Measurements from ENCODE around the gene TMEM185B.
"Not testable (repeated sequence)": the region's sequence is repeated elsewhere in the genome, so short reads cannot be mapped to it uniquely, and the experiment has no call there.

TMEM185B gene

DNA sequence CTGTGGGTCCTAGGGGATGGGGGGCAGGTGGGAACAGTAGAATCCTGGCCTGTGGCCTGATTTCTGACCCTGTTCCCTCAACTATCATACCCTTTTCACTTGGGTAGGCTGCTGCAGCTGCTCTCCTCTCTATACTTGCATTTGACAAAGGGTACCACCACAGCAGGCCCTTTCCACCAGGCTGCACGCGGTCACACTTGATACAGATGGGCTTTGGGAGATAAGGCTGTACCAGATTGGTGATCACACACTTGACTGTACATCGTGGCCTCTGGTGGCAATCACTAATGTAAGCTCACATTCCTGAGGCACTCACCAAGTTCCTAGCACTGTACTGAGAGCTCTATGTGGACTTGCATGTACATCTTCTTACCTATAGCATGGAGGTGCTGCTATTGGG, 27.9 kb upstream of the TMEM185B start:
- no peak for DNase-seq

DNA sequence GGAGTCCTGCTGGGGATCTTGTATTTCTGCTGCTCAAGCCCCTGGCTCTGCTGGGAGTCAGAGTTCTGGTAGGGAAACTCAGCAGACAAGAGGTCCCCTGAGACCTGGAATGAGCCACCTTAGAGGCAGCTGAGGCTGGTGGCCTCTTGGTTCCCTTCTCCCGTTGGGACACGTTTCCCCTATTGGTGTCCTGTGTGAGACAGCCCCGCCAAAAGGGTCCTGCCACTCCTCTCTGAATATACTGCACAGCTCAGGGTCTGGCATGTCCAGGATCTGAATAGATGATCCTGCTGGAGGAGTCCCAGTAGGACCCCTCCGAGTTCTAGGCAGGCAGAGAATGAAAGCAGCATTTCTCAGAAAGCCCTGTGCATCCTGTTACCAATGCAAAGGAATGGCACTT, 27.4 kb upstream of the TMEM185B start:
- no peak for DNase-seq

DNA sequence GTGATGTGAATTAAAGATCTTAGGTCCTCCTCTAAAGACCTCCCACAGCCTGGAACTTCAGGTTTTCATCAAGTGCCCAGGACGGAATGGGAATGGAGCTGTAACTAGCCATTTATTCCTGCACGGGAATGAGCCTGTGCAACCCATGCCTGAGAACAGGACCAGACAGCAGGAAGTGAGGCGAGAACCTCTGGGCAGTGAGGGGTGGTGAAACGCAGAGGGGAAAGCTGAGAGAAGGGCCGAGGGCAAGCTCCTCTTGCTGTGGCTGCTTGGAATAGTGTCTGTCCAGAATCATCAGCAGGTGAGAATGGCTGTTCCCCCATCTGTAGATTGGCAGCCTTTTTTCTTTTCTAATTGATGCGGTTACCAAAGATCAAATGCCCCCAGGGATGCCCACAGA, 24.7 kb upstream of the TMEM185B start:
- no peak for DNase-seq

DNA sequence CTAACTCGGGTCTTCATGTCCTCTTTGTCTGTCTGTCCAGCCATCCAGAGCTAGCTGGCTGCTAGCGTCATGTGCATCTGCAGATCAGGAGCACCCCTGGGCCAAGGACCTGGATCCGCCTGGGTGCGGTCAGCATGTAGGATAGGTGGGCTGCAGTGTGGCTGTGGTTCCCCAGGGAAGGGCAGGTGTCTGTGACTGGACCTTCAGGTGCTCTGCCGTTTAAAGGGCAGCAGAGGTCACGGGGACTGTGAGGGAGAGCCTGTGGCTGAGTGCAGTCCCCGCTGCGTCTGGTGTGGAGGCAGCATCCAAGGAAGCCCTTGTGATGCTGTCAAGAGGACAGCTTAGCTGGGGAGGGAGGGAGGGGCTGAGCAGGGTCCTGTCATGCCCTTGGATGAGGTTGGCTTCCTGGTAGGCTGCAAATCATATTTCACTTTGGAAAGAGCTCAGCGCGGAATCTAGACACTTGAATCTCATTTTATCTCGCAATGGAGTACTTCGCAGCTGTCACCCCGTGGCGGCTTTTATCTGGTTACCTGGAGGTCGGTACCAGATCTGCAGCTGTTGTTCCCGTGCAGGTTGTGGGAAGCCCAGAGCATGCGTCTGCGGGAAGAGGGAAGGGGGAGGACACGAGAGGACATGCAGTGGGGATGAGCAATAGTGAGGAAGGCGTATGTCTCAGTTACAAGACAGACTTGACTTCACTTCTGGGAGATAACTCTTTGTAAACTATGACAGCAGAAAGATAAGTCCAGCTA, 23.5 kb upstream of the TMEM185B start:
- DNase-seq, result no peak

GRCh38 chr2:120245520-120246332, 22.5 kb upstream of the TMEM185B start:
- no peak for DNase-seq

GRCh38 chr2:120244656-120245519, 21.7 kb upstream of the TMEM185B start:
- no peak for DNase-seq

DNA sequence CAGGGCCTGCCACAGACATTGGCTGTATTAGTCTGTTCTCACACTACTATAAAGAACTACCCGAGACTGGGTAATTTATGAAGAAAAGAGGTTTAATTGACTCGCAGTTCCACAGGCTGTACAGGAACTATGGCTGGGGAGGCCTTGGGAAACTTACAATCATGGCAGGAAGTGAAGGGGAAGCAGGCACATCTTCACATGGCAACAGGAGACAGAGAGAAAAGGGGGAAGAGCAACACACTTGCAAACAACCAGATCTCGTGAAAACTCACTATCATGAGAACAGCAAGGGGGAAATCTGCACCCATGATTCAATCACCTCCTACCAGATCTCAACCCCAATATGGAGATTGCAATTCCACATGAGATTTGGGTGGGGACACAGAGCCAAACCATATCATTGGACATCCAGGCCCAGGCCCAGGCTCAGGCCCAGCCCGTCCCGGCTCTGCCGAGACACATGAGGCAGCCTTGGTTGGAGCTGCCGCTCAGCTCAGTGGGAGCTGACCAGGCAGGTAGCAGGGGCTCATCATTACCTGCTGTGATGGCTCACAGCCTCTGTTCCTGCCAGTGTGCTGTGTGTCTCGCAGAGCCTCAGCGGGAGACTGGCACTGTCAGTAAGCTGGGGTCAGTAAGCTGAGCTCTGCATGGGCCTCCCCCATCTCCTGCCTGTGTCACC, 20.8 kb upstream of the TMEM185B start:
- no peak for DNase-seq

DNA sequence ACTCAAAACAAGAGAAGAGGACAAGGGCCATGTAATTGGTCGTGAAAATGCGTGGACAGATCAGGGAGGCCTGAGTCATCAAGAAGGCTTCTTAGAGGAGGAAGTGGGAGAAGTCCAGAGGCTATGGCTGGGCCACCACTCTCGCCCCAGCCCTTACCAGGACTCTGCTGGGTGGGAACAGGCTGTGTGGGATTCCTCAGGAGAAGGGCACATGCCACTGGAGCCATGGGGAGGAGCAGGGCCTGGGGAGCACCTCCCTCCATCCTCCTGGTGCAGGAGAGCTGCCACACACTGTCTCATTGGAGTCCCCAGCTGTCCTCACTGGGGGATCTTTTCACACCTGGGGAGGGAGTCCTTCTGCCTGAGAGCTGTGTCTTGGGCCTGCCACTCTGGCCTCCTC, 20.0 kb upstream of the TMEM185B start:
- no peak for DNase-seq

DNA sequence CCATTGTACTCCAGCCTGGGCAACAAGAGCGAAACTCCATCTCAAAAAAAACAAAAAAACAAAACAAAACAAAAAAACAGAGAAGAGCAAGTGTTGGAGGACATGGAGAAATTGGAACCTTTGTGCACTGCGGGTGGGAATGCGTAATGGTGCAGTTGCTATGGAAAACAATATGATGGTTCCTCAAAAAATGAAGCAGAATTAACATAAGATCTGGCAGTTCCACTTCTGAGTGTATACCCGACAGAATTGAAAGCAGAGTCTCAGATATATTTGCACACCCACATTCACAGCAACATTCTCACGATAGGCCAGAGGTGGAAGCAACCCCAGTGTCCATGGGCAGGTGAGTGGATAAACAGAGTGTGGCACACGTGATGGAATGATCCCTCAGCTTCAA, 18.5 kb upstream of the TMEM185B start:
- DNase-seq, result no peak

- no peak for DNase-seq
These were observed 17.8 kb upstream of the TMEM185B start for GRCh38 chr2:120240901-120241429.

DNA sequence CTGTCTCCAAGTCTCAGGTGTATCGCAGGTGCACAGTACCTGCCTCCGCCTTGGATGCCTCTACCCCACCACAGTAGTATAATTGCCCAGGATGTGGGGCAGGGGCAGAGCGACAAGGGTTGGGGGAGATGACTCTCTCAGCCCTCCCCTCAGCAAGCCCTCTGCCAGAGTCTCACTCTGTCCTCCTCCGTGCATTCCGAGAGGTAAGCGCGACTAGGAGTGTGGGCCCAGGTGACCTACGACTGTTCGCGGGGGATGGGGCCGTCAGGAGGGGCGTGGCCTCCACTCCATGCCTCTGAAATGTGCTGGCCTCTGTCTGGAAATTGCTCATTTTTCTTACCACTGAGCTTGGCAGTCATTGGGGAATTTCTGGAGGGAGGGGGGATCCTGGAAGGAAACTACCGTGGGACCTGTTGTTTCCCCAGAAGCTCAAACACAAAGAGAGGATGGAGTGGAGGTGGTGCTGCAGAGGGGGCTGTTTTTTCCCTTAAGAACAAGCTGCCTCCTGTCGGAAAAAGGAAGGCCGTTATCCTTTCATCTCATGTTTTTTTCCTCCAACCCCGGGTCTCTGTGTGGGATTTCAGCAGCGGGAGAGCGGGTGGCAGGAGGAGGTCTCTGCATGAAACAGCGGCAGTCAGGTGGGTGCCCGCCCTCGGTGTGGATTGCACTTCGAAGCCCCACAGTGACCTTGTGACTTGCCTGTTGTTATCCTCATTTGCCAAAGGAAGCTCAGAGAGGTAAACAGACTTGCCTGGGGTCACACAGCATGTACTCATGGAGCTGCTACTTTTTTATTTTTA, 16.5 kb upstream of the TMEM185B start:
- DNase-seq, result no peak

GRCh38 chr2:120238728-120239487, 15.7 kb upstream of the TMEM185B start:
- no peak for DNase-seq

GRCh38 chr2:120237491-120237902, 14.3 kb upstream of the TMEM185B start:
- DNase-seq, result no peak

DNA sequence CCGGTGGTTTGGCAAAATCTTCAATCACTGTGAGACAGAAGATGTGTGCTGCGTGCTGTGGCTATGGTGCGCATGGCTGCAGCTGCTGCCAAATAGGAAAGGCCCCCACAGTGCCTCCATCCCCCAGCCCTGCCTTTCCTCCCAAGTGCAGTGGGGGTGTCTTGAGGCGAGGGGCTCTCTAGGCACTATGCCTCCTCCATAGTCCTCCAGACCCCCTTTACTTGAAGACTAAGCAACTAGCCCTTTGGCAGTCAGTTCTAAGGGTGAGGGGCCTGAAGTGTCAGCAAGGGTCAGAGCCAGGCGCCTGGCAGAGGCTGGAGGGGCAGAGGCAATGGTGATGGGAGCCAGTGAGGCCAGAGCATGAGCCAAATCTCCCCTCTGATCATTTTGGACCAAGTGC, 13.6 kb upstream of the TMEM185B start:
- DNase-seq, result no peak

DNA sequence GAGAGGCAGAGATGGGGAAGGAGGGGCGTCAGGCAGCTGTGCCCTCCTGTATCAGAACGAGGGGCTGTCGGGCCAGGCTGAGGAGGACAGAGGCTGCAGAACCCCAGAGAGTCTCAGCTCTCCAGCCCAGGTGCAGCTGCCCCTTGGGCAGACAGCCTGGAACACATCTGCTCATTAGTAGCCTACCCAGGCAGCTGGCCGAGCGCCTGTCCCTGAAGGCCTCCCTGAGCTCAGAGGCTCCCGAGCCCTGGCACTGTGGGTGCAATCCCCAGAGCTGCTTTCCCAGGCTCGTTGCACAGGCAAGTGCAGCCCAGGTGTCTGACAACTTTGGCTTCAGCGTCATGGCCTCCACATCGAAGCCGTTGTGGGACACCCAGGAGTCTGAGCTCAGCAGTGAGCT, 13.1 kb upstream of the TMEM185B start:
- DNase-seq, result no peak

DNA sequence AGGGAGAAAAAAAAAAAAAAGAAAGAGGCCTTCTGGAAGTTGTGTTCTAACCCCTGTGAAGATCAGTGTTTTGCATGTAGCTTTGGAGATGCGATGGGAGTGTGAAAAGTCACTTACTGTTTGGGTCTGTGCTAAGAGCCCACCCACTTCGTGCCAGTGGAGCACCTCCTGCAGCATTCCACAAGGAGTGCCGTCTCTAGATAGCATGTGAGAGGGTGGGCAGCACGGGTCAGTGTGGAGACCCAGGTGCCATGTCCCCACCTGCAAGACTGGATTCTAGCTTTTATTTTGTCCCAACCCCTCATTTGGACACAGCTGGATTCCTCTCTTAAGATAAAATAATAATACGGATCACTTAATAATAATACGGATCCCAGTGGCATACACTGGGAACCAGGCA, 12.5 kb upstream of the TMEM185B start:
- DNase-seq, result no peak

DNA sequence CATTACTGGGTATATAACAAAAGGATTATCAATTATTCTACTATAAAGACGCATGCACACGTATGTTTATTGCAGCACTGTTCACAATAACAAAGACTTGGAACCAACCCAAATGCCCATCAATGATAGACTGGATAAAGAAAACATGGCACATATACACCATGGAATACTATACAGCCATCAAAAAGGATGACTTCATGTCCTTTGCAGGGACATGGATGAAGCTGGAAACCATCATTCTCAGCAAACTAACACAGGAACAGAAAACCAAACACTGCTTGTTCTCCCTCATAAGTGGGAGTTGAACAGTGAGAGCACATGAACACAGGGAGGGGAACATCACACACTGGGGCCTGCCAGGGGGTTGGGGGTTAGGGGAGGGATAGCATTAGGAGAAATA, 12.0 kb upstream of the TMEM185B start:
- DNase-seq, result not testable (repeated sequence)

- no peak for DNase-seq
These were observed 10.1 kb upstream of the TMEM185B start for GRCh38 chr2:120233292-120233691.

DNA sequence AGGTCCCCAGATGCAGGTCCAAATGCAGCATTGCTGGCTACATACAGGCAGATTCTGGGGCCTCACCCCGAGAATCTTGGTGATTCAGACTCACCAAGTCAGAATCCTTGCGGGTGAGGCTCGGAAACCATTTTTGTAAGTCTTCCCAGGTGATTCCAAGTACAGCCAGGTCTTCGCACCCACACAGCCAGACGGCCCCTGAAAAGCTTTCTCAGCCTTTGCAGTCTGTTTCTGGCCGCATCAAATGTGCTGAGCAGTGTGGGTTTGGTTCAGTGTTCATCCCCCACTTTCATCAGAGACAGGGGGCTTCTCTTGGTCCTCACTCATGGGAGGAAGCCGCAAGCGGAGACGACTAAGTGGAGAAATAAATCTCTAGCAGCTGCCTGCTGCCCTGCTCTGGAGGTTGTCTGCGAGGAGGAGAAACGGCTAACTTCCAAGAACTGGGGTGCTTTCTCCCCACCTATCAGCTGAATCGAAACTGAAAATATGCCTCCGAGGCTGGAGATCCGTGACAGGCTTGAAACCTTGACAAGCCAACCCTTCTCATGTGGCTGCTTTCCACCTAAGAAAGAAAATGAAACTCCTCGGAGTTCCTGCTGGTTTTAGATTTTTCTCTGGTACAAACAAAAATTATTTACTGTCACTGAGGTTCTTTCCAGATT, 8.9 kb upstream of the TMEM185B start:
- DNase-seq, result peak in 2 of 4 experiments; percentile 36 to 40

GRCh38 chr2:120231564-120231973, 8.4 kb upstream of the TMEM185B start:
- no peak for DNase-seq
